GM19238 (cell line): Measurements from ENCODE around the gene MAPK11.
"Not testable (repeated sequence)": the region's sequence is repeated elsewhere in the genome, so short reads cannot be mapped to it uniquely, and the experiment has no call there.

Experiments
- DNase-seq: peaks from one replicate; pipeline ENCODE4 v3.0.0; 2011; ENCODE audit warnings: low spot score; ENCODE audit not compliant: insufficient read length

The MAPK11 gene

GRCh38 chr22:50277761-50278160 is 7.6 kb upstream of the MAPK11 start:
- no peak for DNase-seq

GRCh38 chr22:50276143-50276542 is 6.0 kb upstream of the MAPK11 start:
- DNase-seq: peak; percentile 81

- DNase-seq: no peak
These were observed 5.2 kb upstream of the MAPK11 start for GRCh38 chr22:50275181-50276055.

- DNase-seq: no peak
These were observed 4.6 kb upstream of the MAPK11 start for GRCh38 chr22:50274771-50275170.

GRCh38 chr22:50274311-50274710 is 4.1 kb upstream of the MAPK11 start:
- DNase-seq: peak; percentile 71

- not testable (repeated sequence) for DNase-seq
These were observed 3.6 kb upstream of the MAPK11 start for GRCh38 chr22:50273781-50274180.

GRCh38 chr22:50273352-50273751 is 3.2 kb upstream of the MAPK11 start:
- DNase-seq: not testable (repeated sequence)

- no peak for DNase-seq
These were observed 2.0 kb upstream of the MAPK11 start for GRCh38 chr22:50272044-50272802.

GRCh38 chr22:50271519-50271970 is 1.4 kb upstream of the MAPK11 start:
- peak; percentile 84 for DNase-seq

- peak; percentile 81 for DNase-seq
These were observed 650 bp upstream of the MAPK11 start for GRCh38 chr22:50270666-50271394.

- no peak for DNase-seq
These were observed 609 bp downstream of the MAPK11 start for GRCh38 chr22:50269573-50269969.

- DNase-seq: no peak
These were observed 1.5 kb downstream of the MAPK11 start for GRCh38 chr22:50268655-50269113.

- no peak for DNase-seq
These were observed 2.4 kb downstream of the MAPK11 start for GRCh38 chr22:50267591-50268390.

- no peak for DNase-seq
These were observed 3.2 kb downstream of the MAPK11 start for GRCh38 chr22:50266994-50267393.

- DNase-seq: no peak
These were observed 5.1 kb downstream of the MAPK11 start for GRCh38 chr22:50264946-50265669.

- no peak for DNase-seq
These were observed 6.0 kb downstream of the MAPK11 start for GRCh38 chr22:50264104-50264745.

- no peak for DNase-seq
These were observed 7.1 kb downstream of the MAPK11 start for GRCh38 chr22:50262973-50263617.

- no peak for DNase-seq
These were observed 7.7 kb downstream of the MAPK11 start for GRCh38 chr22:50262460-50262911.
